Renal cortex interstitium (tissue), 11 donors: ENCODE data around the gene SNHG17. TPM values are rescaled to one million over a fixed set of nuclear protein-coding genes. Genes with fewer than 3 reads are reported as not detected.
"Not testable (repeated sequence)": the region's sequence is repeated elsewhere in the genome, so short reads cannot be mapped to it uniquely, and the experiment has no call there.

Experiments used
- DNase-seq, 11 donors: peaks; one replicate each; pipeline ENCODE4 v3.0.0-alpha.2; 2013; ENCODE audit warnings: low read depth in 9 of 11, low spot score in 4 of 11; ENCODE audit errors: extremely low read depth in 1 of 11
- polyA plus RNA-seq, 3 donors: library from polyadenylated mRNA; unstranded; fragments of 120-200 nt; gene quantifications; one replicate each; pipeline ENCODE4 v1.2.1, GENCODE V29; 2013; ENCODE audit not compliant: insufficient read length in 3 of 3

SNHG17 gene
- polyA plus RNA-seq, 3 donors = 24.3 to 33.6 (median 25.8) TPM

DNA sequence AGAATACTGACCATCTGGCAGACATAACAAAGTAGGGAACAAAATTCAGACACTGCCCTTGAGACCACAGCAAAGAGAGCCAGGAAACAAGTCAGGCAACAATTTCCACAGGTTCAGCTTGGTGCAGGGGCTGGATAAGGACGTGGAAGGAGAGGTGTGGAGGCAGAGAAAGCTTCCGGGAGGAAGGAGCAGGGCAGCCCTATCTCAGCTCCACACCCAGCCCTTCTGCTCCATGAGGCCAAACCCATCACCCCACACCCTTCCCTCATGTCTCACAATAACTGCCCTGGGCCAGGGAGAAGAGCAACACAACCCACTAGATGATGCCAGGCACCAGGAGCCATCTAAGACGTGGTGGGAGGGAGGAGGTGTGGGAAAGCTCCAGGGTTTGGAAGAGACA is 5.8 kb downstream of the SNHG17 start:
- DNase-seq = no peak

GRCh38 chr20:38428800-38429199 is 6.3 kb downstream of the SNHG17 start:
- no peak for DNase-seq

- no peak for DNase-seq
These were observed 7.5 kb downstream of the SNHG17 start for GRCh38 chr20:38427655-38428023.

DNA sequence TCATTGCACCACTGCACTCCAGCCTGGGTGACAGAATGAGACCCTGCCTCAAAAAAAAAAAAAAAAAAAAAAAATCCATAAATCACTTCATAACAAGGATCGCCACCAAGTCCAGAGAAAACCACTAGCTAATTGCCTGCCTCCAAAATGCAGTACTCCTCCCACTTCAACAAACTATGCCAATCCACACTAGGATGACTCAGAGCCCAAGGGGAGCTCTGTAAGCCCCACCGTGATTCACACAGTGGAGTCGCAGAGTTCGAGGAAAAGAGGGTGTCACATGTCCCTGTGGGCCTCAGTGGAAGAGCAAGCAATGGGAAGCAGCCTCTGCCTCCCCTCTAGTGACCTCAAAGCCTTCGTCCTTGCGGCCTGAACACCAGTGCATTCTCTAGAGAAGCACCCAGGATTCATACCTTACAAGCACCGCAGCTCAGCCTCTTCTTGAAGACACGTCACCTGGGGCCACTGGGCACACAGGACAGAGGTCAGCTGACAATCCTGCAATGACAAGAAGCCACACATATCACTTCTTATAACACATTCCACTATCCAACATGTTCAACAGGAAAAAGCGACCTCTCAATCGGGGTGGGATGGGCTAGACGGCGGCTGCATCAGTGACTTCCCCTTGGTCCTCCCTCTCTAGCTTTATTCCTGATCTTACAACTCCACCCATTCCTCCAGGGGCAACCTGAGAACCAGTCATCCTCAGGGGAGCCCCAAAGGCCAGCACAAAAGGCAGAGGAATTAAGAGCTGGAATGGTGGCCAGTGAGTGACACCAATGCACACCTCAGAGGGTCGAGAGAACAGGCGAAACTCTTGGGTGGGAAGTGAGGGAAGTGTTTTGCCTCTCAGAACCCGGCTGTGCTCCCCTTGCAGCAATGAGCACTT is 8.9 kb downstream of the SNHG17 start:
- no peak for DNase-seq

DNA sequence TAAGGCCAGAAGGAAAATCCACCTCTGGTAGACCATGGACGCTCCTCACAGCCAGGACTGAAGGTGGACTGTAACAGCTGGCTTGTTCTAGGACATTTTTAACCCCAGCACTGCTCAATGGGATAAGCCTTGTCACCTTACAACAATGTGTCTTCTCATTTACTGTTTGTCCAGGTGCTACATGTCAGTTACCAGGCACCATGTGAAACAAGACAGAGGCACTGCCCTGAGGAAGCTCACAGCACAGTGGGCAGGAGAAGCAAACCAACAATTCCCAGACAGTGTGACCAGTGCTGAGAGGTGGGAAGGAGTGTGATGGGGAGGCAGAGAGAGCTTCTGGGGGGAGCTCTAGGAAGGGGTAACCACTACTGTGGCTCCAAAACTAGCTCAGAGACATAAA is 10.7 kb downstream of the SNHG17 start:
- DNase-seq = no peak

DNA sequence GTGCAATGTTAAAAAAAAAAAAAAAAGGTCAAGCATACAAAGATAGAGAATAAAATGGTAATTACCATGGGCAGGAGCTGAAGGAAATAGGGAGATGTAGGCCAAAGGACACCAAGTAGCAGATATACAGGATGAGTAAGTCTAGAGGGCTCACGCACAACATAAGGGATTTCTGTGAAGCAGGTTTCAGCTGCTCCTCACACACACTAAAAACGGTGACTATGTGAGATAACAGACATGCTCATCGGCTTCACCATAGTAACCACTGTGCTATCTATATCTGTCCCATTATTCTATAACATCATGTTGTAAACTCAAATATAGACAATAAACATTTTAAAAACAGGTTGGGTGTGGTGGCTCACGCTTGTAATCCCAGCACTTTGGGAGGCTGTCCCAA is 11.6 kb downstream of the SNHG17 start:
- no peak for DNase-seq

DNA sequence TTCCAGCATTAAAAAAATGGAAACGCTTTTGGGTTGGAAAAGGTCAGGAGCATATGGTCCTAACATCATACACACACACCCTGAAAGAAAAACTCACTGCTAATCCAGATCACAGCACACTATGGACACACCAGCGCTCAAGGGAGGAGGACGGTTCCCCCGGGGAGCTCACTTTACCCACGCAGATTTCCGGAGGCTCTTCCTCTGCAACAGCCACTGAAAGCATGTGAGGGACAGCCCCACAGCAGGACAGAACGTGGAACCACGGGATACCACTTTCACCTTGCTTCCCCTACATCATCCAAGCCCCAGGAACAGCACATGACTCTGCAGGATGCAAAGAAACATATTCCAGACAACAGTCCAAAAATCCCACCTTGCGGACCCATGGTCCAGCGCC is 13.2 kb downstream of the SNHG17 start:
- DNase-seq = no peak

DNA sequence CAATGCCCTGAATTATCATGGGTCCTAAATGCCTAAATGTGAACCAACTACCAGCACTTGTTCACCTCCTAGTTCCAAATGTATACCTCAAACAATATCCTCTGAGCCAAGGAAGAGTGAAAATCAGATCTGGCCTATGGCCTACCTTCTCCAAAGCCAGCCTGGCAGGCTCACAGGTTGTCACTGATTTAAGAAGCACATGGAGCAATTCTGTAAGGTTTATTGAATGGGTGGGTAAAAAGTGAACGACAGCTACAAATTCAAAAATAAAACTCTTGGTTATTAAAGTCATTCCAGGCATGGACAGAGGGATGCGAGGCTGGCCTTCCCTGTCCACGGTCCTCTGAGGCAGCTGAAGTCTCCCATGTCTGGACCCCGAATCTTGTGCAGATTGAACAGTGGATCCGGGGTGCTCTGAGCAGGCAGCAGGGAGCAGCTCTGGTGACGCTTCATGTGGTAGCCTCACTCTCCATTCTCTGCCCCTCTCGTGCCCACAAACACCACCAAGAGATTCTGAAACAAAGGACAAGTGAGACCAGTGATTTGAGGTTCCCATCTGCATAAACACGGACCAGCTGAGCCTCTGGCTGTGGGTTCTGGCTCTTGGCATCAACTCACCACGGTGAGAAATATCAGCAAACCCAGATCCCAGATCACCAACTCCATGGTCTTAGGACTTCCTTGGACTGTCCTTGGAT is 14.6 kb downstream of the SNHG17 start:
- no peak for DNase-seq

GRCh38 chr20:38418509-38419204 is 16.5 kb downstream of the SNHG17 start:
- DNase-seq = no peak

- DNase-seq = no peak
These were observed 20.2 kb downstream of the SNHG17 start for GRCh38 chr20:38414769-38415450.

GRCh38 chr20:38412877-38413577 is 22.1 kb downstream of the SNHG17 start:
- no peak for DNase-seq

DNA sequence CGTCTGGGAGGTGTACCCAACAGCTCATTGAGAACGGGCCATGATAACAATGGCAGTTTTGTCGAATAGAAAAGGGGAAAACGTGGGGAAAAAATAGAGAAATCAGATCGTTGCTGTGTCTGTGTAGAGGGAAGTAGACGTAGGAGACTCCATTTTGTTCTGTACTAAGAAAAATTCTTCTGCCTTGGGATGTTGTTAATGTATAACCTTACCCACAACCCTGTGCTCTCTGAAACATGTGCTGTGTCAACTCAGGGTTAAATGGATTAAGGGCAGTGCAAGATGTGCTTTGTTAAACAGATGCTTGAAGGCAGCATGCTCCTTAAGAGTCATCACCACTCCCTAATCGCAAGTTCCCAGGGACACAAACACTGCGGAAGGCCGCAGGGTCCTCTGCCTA is 27.3 kb downstream of the SNHG17 start:
- not testable (repeated sequence) for DNase-seq

DNA sequence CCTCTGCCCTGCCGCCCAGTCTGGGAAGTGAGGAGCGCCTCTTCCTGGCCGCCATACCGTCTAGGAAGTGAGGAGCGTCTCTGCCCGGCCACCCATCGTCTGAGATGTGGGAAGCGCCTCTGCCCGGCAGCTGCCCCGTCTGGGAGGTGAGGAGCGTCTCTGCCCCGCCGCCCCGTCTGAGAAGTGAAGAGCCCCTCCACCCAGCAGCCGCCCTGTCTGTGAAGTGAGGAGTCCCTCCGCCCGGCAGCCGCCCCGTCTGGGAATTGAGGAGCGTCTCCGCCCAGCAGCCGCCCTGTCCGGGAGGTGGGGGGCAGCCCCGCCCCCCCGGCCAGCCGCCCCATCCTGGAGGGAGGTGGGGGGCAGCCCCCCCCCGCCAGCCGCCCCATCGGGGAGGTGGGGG is 27.8 kb downstream of the SNHG17 start:
- no peak for DNase-seq

- no peak for DNase-seq
These were observed 28.7 kb downstream of the SNHG17 start for GRCh38 chr20:38406476-38406875.

- no peak for DNase-seq
These were observed 30.0 kb downstream of the SNHG17 start for GRCh38 chr20:38405132-38405531.

- no peak for DNase-seq
These were observed 31.1 kb downstream of the SNHG17 start for GRCh38 chr20:38404016-38404415.

DNA sequence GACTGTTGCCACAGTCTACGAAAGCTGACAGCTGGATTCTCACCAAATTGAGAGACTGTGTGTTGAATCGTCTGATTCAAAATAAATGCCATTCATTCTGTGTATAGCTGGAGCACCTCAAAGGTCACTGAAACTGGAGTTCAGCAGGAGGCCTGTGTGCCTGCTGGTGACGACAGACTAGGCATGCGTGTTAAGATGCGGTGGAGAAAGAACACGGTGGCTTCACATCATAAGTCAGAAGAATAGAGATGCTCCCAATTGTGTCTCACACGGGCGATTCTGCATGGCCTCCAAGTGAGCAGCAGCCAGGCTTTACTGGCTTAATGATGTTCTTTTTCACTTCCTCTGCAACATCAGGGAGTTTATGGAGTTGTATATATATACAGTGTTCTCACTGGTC is 32.3 kb downstream of the SNHG17 start:
- no peak for DNase-seq

DNA sequence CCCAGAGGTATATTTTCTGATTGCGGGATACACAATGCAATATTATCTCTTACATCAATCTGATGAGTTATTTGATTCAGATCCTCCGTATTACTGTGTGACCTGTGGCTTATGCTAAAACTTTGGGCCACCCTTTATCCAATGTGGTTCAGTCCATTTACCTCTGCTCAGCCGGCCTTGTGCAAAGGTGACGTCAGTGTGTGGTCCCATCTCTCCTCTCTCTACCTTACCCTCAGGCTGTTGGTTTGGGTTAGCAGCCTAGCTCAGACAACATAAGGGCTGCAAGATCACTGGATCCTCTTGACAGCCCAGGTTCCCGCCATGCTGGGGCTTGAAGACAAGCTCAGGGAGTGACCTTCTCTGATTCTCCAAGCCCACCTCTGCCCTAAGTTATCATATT is 33.0 kb downstream of the SNHG17 start:
- no peak for DNase-seq
